ENCODE measurements around the gene SLC39A10.

Gene SLC39A10

DNA sequence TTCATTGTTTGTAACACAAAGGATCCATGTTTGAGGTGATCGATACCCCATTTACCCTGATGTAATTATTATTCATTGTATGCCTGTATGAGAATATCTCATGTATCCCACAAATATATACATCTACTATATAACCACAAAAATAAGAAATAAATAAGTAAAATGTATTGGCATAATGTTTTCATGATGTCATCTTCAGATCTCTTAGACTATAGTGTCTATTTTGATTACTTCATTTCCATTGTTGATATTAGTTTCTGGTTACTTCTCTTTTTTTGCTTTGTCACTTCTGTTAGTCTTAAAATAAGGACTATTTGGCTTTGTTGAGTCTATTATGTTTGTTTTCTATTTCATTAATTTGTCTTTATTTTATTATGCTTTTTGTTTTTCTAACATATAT lies 109.7 kb downstream of the SLC39A10 start:
- in situ Hi-C loops (cut with MboI; ENCODE audit: low pct_unique_long_range_greater_than_20kb, low sequenced_read_pairs, unreplicated experiment), result no loop called here
- no peak for DNase-seq (ENCODE audit: low spot score)
- TF ChIP-seq, protein P1, sequence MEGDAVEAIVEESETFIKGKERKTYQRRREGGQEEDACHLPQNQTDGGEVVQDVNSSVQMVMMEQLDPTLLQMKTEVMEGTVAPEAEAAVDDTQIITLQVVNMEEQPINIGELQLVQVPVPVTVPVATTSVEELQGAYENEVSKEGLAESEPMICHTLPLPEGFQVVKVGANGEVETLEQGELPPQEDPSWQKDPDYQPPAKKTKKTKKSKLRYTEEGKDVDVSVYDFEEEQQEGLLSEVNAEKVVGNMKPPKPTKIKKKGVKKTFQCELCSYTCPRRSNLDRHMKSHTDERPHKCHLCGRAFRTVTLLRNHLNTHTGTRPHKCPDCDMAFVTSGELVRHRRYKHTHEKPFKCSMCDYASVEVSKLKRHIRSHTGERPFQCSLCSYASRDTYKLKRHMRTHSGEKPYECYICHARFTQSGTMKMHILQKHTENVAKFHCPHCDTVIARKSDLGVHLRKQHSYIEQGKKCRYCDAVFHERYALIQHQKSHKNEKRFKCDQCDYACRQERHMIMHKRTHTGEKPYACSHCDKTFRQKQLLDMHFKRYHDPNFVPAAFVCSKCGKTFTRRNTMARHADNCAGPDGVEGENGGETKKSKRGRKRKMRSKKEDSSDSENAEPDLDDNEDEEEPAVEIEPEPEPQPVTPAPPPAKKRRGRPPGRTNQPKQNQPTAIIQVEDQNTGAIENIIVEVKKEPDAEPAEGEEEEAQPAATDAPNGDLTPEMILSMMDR (IDR thresholded peaks at IDR 0.05; ENCODE audit: extremely low read depth, insufficient read depth, missing control alignments), result no peak

DNA sequence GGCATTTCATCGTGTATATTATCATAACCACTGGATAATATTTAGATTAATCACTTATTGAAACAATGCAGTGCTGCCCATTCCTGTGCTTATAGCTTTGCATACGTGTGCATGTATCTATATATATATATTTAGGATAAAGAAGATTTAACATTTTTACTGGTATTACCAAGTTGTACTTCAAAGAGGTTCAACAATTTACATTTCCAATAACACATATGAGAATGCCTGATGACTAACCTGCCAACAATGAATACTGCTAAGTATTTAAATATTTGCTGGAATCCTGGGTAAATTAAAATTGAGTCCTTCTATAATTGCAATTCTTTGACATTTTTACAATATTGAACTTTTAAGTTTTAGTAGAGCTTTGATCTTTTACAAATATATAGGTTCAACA lies 111.4 kb downstream of the SLC39A10 start:
- TF ChIP-seq, protein P1 (IDR thresholded peaks at IDR 0.05; ENCODE audit: extremely low read depth, insufficient read depth, missing control alignments), result no peak
- in situ Hi-C loops (cut with MboI; ENCODE audit: low pct_unique_long_range_greater_than_20kb, low sequenced_read_pairs, unreplicated experiment), result no loop called here
- DNase-seq (ENCODE audit: low spot score), result no peak

DNA sequence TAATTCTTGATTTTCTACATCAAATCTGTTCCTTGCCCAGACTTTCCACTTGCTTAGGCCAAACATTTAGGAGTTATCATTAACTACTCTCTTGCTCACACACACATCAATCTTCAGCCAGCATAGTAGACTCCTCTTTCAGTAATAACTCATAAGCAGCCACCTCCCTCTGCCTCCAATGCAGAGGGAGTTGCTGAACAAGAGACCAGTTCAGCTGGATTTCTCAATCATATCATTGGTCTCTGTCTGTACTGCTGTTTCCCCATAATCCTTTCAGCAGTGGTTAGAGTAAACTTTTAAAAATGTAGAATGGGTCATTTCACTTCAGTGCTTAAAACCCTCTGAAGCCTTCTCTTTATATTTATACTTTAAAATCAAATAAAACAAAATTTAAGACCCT lies 112.9 kb downstream of the SLC39A10 start:
- TF ChIP-seq, protein P1 (IDR thresholded peaks at IDR 0.05; ENCODE audit: extremely low read depth, insufficient read depth, missing control alignments), result no peak
- in situ Hi-C loops (cut with MboI; ENCODE audit: low pct_unique_long_range_greater_than_20kb, low sequenced_read_pairs, unreplicated experiment), result no loop called here
- no peak for DNase-seq (ENCODE audit: low spot score)

DNA sequence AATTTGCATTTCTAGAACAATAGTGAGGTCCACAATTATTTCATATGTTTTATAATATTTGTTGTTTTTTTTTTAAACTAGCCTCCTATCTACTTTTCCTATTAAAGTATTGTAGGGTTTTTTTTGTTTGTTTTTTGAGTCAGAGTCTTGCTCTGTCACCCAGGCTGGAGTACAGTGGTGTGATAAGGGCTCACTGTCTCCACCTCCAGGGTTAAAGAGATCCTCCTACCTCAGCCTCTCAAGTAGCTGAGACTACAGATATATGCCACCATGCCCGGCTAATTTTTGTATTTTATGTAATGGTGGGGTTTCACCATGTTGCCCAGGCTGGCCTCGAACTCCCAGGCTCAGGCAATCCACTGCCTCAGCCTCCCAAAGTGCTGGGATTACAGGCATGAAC lies 122.5 kb downstream of the SLC39A10 start:
- in situ Hi-C loops (cut with MboI; ENCODE audit: low pct_unique_long_range_greater_than_20kb, low sequenced_read_pairs, unreplicated experiment), result no loop called here
- TF ChIP-seq, protein P1 (IDR thresholded peaks at IDR 0.05; ENCODE audit: extremely low read depth, insufficient read depth, missing control alignments), result no peak
- DNase-seq (ENCODE audit: low spot score), result no peak

DNA sequence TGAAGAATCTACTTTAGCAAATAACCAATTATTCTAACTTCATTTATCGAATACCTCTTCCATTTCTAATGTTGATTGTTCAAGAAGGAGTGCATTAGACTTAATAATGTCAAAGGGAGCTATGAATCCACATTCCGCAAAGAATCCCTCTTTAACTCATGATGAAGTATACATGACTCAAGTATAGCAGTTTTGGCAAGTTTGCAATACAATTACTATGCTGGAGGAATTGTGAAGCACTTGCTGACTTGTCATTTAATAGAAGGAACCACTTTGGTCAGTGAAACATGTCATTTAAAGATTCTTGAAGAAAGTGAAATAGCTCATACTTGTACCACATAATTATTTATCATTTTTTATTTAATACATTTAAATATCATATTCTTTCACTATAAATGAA lies 125.1 kb downstream of the SLC39A10 start:
- DNase-seq (ENCODE audit: low spot score), result no peak
- in situ Hi-C loops (cut with MboI; ENCODE audit: low pct_unique_long_range_greater_than_20kb, low sequenced_read_pairs, unreplicated experiment), result no loop called here
- TF ChIP-seq, protein P1 (IDR thresholded peaks at IDR 0.05; ENCODE audit: extremely low read depth, insufficient read depth, missing control alignments), result no peak
